Ammon's horn (tissue), 1 donor: ENCODE measurements around the gene OPCML.

Experiments used
- DNase-seq: peaks from one replicate; pipeline ENCODE4 v3.0.0-alpha.2; 2016; ENCODE audit warnings: low spot score

Gene OPCML

DNA sequence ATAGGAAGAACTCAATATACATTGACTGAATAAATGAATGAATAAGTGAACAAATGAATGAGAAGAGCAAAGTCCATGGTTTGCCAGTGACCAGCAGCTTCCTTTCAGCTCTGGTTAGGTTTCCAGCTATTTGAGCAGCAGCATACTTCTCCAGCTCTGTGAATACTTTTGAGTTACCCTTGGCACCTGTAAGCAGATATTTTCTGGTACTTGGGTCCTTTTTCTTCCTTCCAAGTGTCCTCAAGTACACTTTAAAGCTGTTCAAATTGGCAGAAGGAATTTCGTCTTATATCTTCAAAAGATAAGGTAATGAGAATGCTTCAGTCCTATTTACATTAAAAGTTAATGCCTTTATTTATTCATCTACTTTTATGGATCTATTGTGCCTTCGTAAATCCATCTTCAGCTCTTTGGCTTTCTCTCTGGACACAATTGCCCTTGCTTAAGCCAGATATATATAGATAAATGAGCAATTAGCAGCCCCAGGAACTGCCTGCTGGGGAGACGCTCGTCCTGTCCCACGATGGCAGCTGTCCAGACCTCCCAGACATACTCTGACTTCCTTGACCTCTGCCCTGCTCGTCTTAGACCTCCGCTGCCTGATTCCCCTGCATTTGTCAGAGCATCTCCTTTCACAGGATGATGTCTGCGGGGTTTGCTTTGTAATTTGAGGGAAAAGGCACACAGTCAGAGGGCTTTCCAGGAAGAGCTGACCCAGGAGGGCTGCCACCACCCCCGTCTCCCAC is 926.3 kb downstream of the OPCML start:
- DNase-seq: no peak

DNA sequence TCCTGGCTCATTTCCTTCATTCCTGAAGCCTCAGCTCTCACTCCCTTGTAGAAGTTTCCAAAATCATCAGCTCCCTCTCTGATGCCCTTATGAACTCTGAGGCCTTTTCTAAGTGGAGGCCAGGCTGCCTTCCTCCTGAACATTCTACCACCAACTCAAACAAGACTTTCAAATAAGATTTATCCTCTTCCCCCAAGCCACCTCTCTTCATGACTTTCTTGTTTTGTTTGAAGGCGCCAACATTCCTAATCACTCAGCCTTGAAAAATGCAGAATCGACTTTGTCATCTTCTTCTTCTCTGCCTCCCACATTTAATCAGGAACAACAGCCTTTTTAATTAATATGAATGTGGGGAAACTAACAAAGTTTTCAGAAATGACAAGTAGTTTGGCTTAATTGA is 927.9 kb downstream of the OPCML start:
- no peak for DNase-seq

DNA sequence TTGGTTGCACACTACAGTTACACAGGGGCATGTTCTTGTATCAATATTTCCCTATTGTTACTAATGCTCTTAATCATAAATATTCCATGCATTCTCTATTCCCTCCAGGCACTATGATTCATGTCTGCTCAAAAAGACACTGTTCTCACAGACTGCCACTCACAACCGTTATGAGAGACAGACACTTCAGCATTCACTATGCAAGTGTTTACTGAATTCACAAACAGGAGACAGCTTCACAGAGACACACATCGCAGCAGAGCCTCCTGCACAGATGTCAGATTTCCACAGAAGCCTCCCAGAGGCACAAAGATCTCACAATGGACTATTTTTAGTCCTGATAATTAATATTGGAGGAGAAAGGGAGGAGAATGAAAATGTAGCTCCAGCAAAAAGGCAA is 930.4 kb downstream of the OPCML start:
- DNase-seq: peak; percentile 49

DNA sequence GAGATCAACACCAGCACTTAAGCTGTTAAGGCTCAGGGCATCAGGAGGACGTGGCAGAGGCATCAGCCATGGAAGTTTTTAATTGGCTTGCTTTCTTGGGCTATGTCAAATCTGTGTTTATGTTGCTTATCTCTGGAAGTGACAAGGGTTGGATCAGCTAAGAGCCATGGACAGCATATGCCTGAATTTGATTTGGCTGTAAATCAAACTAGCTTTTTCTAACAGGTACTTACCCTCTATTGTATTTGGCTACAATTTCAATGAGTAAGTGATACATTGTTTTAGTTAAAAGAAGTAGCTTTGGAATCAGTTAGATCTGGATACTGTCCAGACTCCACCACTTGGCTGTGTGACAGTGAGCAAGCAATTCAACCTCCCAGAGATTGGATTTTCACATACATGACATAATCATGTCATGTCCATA is 936.6 kb downstream of the OPCML start:
- DNase-seq: no peak

DNA sequence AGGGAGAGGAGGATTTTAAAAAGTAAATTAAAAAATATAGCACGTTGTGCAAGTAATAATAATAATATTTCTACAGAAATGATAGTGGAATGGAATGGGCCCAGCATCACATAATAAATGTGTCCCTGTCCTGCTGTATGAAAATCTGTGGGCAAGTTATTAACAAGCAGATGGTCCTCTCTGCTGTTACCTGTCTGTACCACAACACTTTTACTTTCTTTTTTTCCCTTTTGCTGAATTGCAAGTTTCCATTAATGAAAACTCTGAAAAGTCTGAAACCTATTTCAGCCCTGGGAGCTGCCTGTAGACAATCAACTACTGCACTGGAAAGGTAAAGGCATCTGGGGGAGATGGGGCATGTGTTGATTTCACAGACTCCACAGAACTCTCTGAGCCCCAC is 937.1 kb downstream of the OPCML start:
- DNase-seq: no peak

DNA sequence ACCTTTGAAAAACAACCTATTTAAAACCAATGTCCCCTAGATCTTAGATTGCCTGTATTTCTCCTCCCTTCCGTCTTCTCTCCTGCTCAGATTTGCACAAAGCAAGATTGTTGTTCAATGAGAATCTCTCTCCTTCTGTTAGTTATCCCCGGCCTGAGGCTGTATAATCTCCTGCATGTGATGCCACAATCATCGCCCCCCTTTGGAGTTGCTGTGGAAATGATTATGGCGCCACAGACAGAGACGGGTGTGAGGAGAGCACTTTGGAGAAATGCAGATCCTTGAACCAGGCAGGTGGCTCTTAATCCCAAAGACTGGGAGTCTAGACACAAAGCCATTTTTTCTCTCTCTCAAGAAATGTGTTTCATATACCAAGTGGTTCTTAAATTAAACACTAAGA is 941.3 kb downstream of the OPCML start:
- no peak for DNase-seq

DNA sequence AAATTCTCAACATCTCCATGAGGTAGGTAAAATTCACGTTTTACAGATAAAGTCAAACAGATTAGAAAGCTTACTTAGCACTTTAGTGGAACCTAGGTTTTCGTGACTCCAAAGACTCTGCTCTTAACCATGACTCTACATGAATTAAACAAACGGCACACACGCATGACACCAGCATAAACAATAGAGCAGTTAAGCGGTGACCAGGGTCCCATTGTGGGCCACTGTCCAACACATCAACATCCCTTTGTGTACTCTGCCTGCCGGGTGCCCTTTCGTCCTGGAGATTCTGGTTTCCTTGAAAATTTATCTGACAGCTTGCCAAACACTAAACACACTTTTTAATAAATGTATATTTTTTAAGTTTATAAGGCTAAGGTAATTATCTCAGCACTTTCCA is 941.7 kb downstream of the OPCML start:
- no peak for DNase-seq

DNA sequence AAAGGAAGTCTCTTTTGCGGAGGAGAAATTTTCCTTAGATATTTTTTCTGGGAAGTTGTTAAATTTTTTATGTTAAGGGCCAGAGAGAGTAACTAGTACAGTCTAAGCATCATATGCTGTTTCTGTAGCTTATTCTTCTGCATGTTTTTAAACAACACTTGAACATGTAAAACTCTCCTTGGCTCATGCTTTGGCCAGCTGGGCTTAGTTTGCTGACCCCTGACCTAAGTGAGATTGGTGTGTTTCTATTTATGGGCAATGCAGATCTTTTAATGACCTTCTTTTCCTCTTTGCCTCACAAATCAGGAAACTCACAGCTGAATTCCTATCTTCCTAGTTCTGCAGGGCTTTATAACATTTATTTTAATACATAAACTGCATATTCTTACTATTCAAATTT is 942.5 kb downstream of the OPCML start:
- DNase-seq: no peak

DNA sequence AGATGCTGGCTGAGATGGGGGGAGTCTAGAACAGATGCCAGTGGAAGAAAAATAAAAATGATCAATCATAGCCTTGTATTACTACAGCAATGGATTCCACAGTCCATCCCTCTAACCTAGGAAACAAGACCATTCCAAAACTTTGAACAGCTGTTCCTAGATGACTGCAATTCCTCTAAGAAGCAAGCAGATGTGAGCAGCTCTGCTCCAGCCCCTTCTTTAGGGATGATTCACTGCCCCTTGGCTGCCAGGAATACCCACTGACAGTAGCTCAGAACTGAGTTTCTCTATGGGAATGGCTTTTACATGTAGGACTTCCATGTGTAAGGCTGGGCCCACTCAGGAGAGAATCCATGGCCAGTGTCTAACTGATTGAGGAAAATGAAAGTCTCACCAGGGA is 943.9 kb downstream of the OPCML start:
- DNase-seq: no peak

DNA sequence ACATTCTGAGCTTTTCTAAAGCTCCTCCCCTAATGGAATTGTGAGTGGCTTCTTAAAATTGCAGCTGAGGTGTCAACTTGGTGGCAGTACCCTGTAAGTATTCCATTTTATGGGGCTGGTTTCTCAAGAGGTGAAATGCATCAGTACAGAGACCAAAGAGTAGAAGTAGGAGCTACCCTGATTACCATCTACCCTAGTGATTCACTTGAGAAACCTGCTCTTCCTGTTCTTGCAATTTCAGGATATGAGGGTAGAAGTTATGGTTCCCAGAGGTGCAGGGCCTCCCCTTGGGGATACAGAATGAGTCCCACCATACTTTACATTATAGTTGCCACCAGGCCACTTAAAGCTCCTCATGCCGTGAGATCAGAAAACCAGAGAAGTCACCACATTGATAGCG is 944.6 kb downstream of the OPCML start:
- DNase-seq: no peak

DNA sequence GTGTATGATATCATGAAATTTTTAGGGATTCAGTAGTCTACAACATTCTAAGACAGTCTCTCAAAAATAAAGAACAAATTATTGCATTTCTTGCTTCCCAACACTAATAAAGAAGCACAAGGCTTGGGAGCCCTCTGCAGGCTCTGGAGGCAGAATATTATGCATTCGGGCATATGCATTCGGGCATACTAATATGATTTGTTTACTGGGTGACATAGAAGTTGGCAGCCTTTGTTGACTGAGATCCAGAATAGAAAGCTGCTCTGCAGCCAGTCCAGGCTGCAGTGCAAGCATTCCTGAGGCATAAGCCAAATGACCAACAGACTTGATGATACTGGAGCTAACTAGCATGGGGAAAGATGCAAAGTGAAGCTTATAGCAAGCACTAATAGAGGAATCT is 945.5 kb downstream of the OPCML start:
- peak; percentile 21 for DNase-seq

DNA sequence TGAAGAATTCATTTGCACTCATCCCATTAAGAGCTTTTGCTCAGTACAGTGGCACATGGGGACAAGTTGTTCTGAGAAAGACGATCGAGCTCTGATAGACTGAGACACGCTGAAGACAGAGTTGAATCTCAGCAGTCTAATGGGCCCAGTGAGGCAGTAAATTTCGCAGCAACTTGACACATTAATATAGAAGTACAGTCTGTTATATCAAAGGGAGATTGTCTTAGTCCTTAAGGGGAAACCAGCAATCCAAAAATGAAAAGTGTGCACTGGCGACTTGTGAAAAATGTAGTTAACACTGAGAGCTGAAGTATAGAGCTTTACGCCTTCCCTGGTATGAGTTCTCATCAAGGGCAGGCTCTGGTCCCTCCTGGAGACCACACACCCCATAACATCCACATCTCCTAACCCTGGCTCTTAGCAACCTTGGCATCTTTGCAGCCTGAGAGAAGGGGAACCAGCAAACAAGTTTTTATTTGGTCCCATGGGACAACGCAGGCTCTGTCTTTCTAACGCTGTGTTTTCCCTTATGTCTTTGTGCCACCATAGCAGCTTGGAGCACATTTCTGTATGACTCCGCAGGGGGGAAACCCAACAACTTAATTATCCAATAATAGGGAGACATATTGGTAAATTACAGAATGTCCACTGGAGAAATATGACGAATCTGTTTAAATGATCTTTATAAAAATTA is 952.5 kb downstream of the OPCML start:
- no peak for DNase-seq

DNA sequence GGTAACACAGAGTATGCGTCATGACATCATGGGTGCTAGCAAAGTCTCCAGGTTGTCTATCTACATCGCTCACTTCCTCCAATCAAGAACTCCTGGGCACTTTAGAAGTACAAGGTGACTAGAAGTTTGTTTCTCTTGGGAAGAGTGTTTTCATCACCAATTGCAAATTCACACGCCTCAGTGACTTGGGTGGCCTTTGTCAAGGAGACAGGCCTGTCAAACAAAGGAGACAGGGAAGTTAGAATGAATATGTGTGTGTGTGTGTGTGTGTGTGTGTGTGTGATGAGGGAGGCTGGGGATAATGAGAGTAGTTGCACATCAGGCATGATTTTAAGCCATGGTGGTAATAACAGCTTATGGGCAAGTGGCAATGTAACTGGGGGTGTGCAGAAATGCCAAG is 953.2 kb downstream of the OPCML start:
- DNase-seq: no peak

DNA sequence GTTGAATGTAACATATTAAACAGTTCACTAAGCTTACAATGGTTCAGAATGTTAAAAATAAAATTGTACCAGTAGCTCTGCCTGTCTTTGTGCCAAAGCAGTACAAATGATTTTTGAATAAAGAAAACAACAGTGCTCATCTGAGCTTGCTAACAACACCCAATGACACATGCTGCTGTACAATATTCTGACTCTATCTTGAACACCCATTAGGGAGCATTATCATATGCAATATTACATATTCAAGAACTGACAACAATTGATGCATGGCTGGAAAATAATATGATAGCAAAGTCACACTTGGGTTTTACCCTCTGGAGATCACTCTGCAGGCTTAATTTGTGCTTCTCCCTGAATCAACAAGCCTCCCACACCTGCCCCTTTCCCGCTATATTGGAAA is 953.7 kb downstream of the OPCML start:
- DNase-seq: peak; percentile 24

DNA sequence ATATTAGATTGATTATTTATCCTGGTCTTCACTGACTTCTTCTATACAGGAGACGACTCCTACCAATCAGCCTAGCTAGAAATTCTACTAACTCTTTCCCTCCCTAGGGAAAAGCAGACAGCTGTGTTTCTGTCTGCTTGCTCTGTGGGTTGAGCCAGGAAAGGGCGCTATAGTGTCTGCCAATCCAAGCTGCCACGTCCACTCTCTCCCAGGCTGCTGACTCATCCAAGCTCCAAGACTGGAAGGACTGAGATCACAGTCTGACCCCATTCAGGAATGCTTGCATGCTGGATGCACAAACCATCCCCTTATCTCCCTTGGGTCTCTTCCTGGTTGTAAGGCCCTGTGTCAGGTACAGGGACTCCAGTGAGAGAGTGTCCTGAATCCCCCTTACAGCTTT is 955.6 kb downstream of the OPCML start:
- DNase-seq: no peak

DNA sequence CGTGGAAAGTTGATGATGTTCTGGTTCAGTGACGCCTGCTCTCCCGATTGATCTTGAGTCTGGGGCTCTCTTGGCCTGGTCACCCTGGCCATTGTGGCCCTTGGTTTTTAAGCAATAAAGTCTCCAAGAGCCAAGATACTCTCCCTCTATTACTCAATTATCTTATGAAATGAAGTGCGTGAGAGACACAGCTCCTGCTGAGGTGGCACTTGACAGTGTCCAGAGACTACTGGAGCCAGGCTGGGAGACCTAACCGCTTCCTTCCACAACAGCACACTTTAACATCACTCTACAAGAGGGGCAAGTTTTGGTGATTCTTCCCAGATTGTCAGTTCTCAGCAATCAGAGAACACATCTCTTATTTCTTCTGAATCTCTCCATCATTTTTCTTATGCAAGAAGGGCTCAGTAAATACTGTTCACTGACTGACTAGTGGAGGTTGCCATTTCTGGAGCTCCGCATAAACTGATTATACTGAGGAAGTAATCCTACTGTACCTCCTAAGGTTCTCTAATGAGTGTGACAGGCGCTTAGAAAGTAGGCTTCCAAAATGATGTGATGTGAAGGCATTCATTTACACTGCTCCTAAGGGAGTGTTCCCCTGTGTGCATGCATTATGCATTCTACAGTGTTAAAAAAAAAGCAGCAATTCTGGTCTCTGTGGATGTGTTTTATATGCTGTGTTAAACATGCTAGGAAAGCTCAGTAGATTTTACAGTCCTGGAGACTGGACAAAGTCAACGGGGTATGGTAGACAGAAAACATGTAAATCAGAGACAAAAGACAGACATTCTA is 968.0 kb downstream of the OPCML start:
- no peak for DNase-seq

DNA sequence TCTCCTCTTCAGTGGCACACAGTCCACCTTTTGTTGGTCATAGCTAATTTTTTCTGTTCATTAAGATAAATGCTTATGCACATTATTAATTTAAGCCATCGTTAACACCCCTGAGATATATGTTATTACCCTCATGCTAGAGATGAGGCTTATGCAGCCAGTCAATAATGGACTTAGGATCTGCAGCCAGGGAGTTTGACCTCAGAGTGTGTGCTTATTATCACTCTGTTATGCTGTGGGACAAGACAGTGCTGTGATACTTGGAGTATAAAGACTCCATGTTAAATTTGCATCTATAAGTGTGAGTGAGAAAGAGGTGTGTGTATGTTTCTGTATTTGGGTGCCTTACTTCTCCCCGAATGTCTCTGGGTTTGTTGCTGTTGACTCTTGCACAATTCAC is 969.3 kb downstream of the OPCML start:
- DNase-seq: no peak

DNA sequence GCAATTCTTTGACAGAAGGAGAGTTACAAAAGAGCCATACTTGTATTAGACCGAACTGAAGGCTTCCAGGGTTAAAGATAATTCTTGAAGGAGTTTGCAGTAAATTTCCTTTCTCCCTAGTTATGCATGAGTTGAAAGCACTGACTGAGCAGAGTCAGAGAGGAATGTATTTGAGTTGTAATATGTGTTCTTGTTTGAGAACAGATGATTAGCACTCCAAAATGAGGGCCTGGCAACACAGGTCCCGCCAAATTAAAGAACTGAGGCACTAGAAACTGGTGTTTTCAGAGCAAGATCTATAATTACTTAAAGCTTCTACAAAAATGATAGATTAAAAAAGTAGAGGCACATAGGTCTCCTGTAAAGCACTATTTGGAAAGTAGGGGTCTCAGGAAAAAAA is 970.4 kb downstream of the OPCML start:
- no peak for DNase-seq

DNA sequence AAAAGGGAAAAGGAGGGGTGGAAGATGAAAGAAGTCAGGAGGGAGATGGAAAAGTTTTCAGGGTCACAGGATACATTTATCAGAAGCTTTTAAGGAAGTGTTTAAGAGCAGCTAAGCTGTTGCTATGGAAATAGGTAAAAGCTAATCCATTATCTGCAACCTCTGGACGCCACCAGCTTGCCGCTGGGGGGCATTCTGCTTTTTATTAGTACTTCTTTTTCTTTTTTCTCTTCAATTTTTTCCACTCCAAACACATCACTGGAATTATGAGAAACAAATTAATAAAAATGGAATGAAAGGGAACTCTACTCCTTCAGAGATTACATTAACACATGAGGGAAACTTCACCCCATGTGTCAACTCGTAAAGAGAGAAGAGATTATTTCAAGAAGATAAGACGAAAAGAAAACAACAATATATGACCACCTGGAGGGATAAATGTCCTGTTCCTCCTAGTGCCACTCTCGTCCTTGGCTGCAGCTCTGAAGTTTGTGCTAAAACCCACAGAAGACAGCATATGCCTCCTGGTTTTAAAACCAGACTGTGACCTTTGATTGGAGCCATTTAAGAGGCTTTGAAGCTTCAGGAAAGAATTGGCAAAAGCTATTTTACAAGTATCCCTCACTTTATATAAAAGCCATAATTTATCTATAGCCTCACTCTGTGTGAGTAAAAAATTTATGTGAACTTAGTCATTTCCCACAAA is 972.8 kb downstream of the OPCML start:
- DNase-seq: no peak

DNA sequence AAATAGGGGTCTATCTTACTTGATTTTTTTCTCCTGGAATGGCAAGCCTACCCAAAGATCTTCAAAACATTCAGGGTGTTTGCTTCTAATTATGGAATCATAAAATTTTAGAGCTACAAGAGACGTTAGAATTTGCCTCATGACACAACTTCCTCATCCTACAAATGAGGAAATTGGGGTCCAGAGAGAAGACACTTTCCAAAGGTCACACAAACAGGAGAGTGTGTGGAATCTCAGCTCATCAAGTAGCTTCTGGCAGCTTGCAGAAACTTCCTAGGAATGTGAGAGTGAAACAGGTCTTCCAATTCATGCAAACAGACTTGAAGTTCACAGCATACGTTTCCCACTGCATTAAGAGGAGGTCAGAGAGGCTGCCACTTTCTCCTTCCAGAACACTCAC is 976.0 kb downstream of the OPCML start:
- peak; percentile 17 for DNase-seq

DNA sequence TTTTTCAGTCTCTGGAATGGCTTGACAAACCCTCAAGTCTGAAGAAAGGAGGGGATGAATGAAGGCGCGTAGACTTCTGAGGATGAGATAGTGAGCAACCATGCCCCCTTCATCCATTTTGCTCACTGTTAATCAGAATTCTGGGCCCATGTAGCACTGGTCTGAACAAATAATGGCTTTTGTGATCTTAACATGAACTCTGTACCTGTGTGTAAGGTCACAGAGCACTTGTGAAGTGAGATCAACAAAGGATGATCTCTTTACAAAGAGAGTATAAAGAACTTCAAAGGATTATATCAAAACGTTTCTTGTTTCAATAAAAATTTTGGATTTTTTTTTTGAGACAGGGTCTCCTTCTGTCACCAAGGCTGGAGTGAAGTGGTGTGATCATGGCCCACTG is 976.7 kb downstream of the OPCML start:
- DNase-seq: no peak

DNA sequence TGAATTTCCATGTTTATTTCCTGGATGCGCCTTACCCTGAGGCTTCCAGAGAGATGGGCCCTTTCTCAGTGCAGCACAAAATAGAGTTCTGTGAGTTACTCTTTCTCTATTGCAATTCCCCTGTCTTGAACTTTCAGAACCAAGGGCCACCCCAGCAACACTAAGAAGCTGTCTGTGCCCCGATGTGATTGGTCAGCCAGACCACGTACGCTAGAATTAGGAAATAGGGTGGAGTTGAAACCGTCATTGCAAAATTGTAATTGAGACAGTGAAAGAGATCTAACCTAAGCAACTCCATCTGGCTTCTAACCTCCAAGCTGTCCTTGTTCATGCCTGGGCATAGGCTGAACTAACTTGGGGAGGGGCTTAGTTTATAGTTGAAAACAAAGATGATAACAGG is 981.3 kb downstream of the OPCML start:
- no peak for DNase-seq
